HG02763 (cell line): ENCODE data around the gene CCDC137.
"Not testable (repeated sequence)": the region's sequence is repeated elsewhere in the genome, so short reads cannot be mapped to it uniquely, and the experiment has no call there.

Experiments
- ATAC-seq: cut with Tn5 transposase; IDR thresholded peaks from one replicate; pipeline ENCODE4 v1.9.1; 2021; ENCODE audit warnings: mild to moderate bottlenecking, moderate library complexity; ENCODE audit not compliant: unreplicated experiment

CCDC137 gene, protein sequence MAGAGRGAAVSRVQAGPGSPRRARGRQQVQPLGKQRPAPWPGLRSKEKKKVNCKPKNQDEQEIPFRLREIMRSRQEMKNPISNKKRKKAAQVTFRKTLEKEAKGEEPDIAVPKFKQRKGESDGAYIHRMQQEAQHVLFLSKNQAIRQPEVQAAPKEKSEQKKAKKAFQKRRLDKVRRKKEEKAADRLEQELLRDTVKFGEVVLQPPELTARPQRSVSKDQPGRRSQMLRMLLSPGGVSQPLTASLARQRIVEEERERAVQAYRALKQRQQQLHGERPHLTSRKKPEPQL

DNA sequence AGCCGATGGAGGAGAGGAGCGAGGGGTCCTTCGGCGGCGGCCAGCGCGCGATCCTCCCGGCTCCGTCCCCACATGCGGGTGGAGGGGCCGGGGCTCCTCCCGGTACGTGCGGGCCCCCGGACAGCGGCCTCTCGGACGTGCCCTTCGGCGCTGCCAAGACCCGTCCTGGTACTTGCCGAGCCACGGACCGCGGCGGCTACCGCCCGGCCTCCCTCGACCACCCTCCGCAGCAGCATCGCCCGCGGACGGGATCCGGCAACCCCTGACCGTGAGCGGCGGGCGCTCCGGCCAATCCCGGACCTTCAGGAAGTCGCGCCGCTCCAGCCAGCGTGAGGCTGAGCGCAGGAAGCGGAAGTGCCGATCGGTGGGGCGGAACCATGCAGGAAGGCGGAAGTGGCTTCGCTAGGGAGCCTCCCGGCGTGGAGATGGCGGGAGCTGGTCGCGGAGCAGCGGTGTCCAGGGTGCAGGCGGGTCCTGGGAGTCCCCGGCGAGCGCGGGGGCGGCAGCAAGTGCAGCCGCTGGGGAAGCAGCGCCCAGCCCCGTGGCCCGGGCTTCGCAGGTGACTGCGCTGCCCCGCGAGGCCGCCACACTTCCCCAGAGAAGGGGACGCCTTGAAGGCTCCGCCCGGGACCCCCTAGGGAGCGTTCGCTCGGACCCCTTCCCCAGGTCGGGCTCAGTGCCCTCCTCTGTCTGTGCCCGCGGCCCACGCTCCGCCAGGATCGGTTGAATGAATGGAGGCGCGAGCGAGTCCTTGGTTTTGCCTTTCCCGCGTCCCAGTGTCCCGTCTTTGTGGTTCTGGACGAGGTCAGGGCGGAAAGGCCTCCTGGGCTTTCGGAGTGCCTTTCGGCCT is at the start of gene CCDC137, which contains the start of gene OXLD1:
TSS of gene CCDC137 (plus strand) at position 396 of the 850 bp plus-strand sequence. CDS start at position 426, 30 bp downstream.
TSS of gene OXLD1 (minus strand) at position 264 of the 850 bp plus-strand sequence. CDS start at position 236, 28 bp downstream.
- peak; percentile 93 for ATAC-seq

DNA sequence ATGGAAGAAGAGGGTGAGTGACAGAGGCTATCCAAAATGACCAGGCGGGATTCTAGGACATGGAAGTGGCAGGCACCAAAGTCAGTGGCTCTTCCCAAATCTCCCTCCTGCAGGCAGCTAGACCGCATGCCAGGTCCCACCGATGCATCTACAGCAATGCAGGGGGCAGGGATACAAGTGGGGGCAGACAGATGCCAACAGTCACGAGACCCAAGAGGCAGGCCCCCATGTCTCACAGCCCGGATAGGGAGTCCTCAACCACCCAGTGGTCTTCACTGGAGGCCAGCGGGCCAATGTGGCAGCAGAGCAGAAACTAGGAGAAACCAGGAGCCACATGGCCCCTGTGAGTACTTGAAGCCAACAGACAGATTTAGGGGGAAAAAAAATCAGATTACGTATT is 49.7 kb upstream of the CCDC137 start:
- no peak for ATAC-seq

- not testable (repeated sequence) for ATAC-seq
Measured at GRCh38 chr17:81618307-81618706, 48.2 kb upstream of the CCDC137 start.

DNA sequence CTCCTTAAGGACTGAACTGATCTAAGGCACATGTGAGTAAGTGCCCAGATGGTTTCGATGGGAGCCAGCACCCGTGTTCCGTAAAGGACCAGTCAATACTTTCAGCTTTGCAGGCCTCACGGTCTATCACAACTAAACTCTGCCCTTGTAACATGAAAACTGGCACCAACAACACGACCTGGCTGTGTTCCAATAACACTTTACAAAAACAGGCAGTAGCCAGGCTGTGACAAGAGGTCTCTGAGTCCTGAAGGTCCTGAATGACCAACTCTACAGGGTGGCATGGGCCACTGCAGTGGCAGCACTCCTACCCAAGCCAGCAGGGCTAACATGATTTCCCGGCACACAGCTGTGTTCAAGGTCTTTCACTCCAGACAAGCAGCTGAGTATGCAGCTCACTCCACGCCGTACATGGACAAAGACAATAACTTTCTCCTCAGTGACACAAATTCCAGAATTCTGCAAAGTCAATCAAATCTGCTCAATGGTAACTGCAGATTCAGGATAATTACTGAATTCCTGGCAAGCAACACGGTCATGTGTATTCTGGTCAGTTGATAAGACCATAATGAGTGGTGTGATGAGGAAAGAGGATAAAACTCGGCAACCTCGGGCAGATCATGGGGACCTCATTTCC is 44.9 kb upstream of the CCDC137 start:
- ATAC-seq, result no peak

GRCh38 chr17:81630274-81630673 is 36.3 kb upstream of the CCDC137 start:
- no peak for ATAC-seq

- no peak for ATAC-seq
Measured at GRCh38 chr17:81631482-81631881, 35.1 kb upstream of the CCDC137 start.

DNA sequence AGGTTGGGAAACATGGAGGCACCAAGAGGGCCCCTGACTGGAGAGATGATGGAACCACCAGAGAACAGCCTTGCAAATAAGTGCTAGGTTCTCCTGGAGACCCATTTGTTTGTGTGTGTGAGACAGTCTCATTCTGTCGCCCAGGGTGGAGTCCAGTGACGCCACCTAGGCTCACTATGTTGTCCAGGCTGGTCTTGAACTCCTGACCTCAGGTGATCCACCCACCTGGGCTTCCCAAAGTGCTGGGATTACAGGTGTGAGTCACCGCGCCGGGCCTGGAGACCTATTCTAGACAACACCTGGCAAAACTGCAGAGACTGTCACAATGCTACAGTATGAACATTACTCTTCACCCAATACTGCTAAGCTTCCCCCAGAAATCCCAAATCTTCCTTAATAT is 31.1 kb upstream of the CCDC137 start:
- ATAC-seq, result no peak

GRCh38 chr17:81635973-81636504 is 30.5 kb upstream of the CCDC137 start:
- ATAC-seq, result no peak

DNA sequence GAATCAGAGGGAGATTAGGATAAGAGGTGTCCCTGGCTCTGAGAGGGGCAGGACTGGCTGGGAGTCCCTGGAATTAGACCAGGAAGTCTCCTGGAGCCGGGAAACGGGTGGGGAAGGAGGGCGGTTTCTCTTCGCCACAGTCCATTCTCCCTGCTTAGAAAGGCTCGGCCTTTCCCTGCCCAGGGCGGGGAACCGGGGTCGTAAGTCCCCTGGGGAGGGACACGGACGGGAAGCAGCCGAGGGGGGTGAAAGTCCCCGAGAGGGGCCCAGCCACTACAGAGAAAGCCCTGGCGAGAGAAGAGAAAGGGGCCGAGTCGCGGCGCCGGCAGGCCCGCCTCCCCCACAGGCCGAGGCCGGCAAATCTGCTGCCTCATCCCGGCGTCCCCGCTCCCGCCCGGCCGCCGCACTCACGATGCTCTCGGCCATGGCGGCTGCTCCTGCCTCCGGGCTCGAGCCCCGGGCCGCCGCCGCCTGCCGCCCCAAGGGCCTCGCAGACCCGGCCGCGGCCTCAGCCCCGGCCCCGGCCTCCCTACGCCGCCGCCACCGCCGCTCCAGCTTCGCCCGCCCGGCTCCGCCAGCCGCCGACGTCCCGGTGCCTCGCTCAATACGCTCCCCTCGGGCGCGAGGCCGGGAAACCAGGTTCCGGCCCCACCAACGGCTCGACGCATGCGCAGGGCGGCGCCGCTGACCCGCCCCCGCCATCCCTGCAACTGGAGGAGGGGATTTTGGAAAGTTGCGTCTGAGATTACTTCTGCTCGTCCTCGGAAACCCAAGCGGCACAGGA is 29.8 kb upstream of the CCDC137 start, which contains the start of the genes NPLOC4 and TSPAN10:
TSS of gene NPLOC4 (minus strand) at position 608 of the 784 bp plus-strand sequence. CDS start at position 426, 182 bp downstream.
TSS of gene TSPAN10 (plus strand) at position 692 of the 784 bp plus-strand sequence. CDS start 5,217 bp downstream, outside the sequence.
- peak; percentile 88 for ATAC-seq

DNA sequence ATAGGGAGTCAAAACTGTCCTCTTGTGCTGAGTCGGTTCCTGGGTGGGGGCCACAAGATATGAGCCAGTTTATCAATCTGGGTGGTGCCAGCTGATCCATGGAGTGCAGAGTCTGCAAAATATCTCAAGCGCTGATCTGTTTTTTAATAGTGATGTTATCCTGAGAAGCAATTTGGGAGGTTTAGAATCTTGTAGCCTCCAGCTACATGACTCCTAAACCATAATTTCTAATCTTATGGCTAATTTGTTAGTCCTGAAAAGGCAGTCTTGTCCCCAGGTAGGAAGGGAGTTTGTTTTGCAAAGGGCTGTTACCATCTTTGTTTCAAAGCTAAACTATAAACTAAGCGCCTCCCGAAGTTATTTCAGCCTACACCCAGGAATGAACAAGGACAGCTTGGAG is 27.9 kb upstream of the CCDC137 start:
- no peak for ATAC-seq

- ATAC-seq, result no peak
Measured at GRCh38 chr17:81640011-81640410, 26.5 kb upstream of the CCDC137 start.

- no peak for ATAC-seq
Measured at GRCh38 chr17:81641825-81642489, 24.6 kb upstream of the CCDC137 start.

- no peak for ATAC-seq
Measured at GRCh38 chr17:81644496-81644895, 22.0 kb upstream of the CCDC137 start.

- ATAC-seq, result no peak
Measured at GRCh38 chr17:81644976-81645952, 21.3 kb upstream of the CCDC137 start.

DNA sequence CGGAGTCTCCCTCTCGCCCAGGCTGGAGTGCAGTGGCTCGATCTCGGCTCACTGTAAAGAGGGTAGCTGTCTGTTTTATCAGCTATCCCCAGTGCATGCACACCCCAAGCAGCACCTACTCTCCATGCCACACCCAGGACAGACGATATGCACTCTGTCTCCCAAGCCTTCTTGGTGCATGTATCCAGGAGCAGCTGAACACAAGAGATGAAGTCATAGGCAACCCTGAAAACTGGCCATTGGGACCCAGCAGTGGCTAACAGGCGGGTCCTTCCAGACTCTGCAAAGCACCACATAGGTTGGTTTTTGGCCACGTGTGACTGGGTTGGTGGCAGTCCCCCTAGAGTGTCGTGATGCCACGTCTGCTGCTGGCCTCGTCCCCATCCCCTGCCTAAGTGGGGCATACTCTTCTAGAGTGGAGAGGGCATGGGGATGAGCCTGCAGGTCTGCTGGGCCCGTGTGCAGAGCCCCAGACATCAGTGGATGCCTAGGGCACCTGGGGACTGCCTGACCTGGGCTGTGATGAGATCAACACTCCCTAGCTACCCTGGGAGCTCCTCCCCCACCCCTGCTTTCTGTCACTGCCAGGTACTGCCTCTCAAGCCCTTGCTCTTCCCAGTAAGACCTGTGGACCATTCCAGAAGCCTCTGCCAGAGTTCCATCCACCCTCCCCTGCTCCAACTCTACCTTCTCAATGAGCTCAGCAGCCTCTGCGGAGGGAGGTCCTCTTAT is 19.5 kb upstream of the CCDC137 start:
- no peak for ATAC-seq

DNA sequence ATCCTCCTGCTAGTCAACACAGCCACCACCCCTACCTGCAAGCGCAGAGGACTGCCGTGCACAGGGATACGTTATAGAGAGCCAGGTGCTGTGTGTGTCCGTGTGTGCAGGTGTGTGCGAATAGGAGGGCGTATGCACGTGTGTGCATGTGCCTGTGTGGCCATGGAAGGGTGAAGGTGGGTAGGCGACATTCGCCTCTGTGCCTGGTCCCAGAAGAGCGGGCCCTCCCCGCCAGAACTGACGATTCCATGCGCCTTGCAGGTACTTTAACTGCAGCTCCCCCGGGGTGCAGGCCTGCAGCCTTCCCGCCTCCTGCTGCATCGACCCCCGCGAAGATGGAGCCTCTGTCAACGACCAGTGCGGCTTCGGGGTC is 18.9 kb upstream of the CCDC137 start:
- ATAC-seq, result no peak

DNA sequence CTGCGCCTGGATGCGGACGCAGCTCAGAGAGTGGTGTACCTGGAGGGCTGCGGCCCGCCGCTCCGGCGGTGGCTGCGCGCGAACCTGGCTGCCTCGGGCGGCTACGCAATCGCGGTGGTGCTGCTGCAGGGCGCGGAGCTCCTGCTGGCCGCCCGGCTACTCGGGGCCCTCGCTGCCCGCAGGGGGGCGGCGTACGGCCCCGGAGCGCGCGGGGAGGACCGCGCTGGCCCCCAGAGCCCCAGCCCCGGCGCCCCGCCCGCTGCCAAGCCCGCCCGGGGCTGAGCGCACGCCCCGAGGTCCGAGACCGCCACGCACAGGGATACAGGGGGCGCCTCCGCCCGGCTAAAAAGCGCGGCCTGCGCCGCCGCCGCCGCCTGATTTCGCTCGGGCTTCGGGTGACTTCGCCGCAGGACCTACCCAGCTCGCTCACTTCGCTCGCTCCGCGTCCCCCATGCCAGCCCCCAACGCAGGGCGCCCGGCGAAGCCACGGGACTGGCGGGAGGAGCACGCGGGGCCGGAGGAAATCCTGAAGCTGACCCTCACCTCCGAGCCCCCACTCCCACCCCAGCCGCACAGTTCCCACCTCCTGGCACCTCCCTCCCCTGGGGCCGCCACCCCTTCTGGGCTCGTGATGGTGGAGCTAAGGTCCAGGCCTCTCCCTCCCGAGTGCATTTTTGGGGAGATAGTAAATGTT is 18.4 kb upstream of the CCDC137 start:
- no peak for ATAC-seq
